ENCODE results near the gene NOD1. TPM values are rescaled to one million over a fixed set of nuclear protein-coding genes. Genes with fewer than 3 reads are reported as not detected.
"Not testable (repeated sequence)": the region's sequence is repeated elsewhere in the genome, so short reads cannot be mapped to it uniquely, and the experiment has no call there.

Gene NOD1
- polyA plus RNA-seq, 6 donors from 2014 or later = 7.0 to 16.8 (median 8.6) TPM

GRCh38 chr7:30493228-30493627 lies 14.6 kb upstream of the NOD1 start:
- Mint-ChIP-seq H3K36me3 (peaks cover 15 to 20% of the 10 kb centered on the region in 2 donors), H3K4me1 (no peaks in the 10 kb centered on the region), H3K27ac (no peak overlapping the region), H3K4me3 (no peak overlapping the region), H3K27me3 (peaks cover 0 to 4% (median 0%) of the 10 kb centered on the region in 3 donors), H3K9me3 (peaks cover 7 to 18% (median 11%) of the 10 kb centered on the region in 7 donors)
- ATAC-seq (ENCODE audit: low read depth in 2 of 2) (no peak), DNase-seq (no peak)

GRCh38 chr7:30491417-30491816 lies 12.8 kb upstream of the NOD1 start:
- H3K36me3 Mint-ChIP-seq = peaks cover 7 to 13% of the 10 kb centered on the region in 2 donors
- peaks cover 0 to 4% (median 0%) of the 10 kb centered on the region in 3 donors for H3K27me3 Mint-ChIP-seq

GRCh38 chr7:30487371-30487770 lies 8.8 kb upstream of the NOD1 start:
- no peak for ATAC-seq (ENCODE audit: low read depth in 2 of 2)
- peaks cover 3 to 14% (median 7%) of the 10 kb centered on the region in 7 donors for H3K9me3 Mint-ChIP-seq
- H3K27me3 Mint-ChIP-seq = peaks cover 0 to 4% (median 0%) of the 10 kb centered on the region in 3 donors
- no peak for DNase-seq
- no peaks in the 10 kb centered on the region for H3K4me1 Mint-ChIP-seq
- peaks cover 5 to 8% of the 10 kb centered on the region in 2 donors for H3K36me3 Mint-ChIP-seq
- H3K4me3 Mint-ChIP-seq = no peak overlapping the region
- peak overlapping the region in 1 of 6 donors; percentile 23 for H3K27ac Mint-ChIP-seq

More at GRCh38 chr7:30491417-30491816, 12.8 kb upstream of the NOD1 start:
- no peak for DNase-seq
- Mint-ChIP-seq H3K27ac (peak overlapping the region in 1 of 6 donors; percentile 65), H3K4me3 (no peak overlapping the region), H3K9me3 (peaks cover 7 to 18% (median 11%) of the 10 kb centered on the region in 7 donors), H3K4me1 (no peaks in the 10 kb centered on the region)
- no peak for ATAC-seq (ENCODE audit: low read depth in 2 of 2)

- H3K4me1 Mint-ChIP-seq = no peaks in the 10 kb centered on the region
- H3K9me3 Mint-ChIP-seq = no peaks in the 10 kb centered on the region
- H3K4me3 Mint-ChIP-seq = no peak overlapping the region
- ATAC-seq (ENCODE audit: low read depth in 2 of 2) = no peak
- no peak for DNase-seq
- H3K27ac Mint-ChIP-seq = no peak overlapping the region
- no peaks in the 10 kb centered on the region for H3K36me3 Mint-ChIP-seq
- no peaks in the 10 kb centered on the region for H3K27me3 Mint-ChIP-seq
Observed at GRCh38 chr7:30485667-30486066, 7.1 kb upstream of the NOD1 start.

GRCh38 chr7:30481416-30481815 lies 2.8 kb upstream of the NOD1 start:
- not testable (repeated sequence) for DNase-seq; H3K27ac Mint-ChIP-seq; H3K9me3 Mint-ChIP-seq; H3K36me3 Mint-ChIP-seq; H3K27me3 Mint-ChIP-seq; ATAC-seq (ENCODE audit: low read depth in 2 of 2); H3K4me3 Mint-ChIP-seq
- peaks cover 13 to 33% (median 18%) of the 10 kb centered on the region in 3 donors for H3K4me1 Mint-ChIP-seq

- peaks cover 0 to 5% of the 10 kb centered on the region in 2 donors for H3K36me3 Mint-ChIP-seq
- peak overlapping the region in 7 of 8 donors; percentile 93 to 98 (median 97) for H3K4me3 Mint-ChIP-seq
- peak overlapping the region in 5 of 6 donors; percentile 82 to 96 (median 91) for H3K27ac Mint-ChIP-seq
- no peaks in the 10 kb centered on the region for H3K27me3 Mint-ChIP-seq
- no peaks in the 10 kb centered on the region for H3K9me3 Mint-ChIP-seq
- peak; percentile 37 for DNase-seq
- ATAC-seq (ENCODE audit: low read depth in 2 of 2) = peak; percentile 60 to 65
- peaks cover 31 to 53% (median 36%) of the 10 kb centered on the region in 3 donors for H3K4me1 Mint-ChIP-seq
Observed at GRCh38 chr7:30479202-30480120, 877 bp upstream of the NOD1 start.

- ATAC-seq (ENCODE audit: low read depth in 2 of 2) (no peak), DNase-seq (no peak)
- Mint-ChIP-seq H3K4me1 (peaks cover 57 to 81% (median 57%) of the 10 kb centered on the region in 3 donors), H3K9me3 (peaks cover 0 to 3% (median 0%) of the 10 kb centered on the region in 7 donors), H3K4me3 (peak overlapping the region in 7 of 8 donors; percentile 46 to 98 (median 93)), H3K36me3 (peaks cover 0 to 8% of the 10 kb centered on the region in 2 donors), H3K27ac (peak overlapping the region in 1 of 6 donors; percentile 40), H3K27me3 (no peaks in the 10 kb centered on the region)
Observed at GRCh38 chr7:30476459-30477145, 2.0 kb downstream of the NOD1 start.

- peaks cover 0 to 3% (median 0%) of the 10 kb centered on the region in 7 donors for H3K9me3 Mint-ChIP-seq
- ATAC-seq (ENCODE audit: low read depth in 2 of 2) (no peak), DNase-seq (no peak)
- no peaks in the 10 kb centered on the region for H3K27me3 Mint-ChIP-seq
- H3K27ac Mint-ChIP-seq = peak overlapping the region in 2 of 6 donors; percentile 9 to 36
- H3K36me3 Mint-ChIP-seq = peaks cover 0 to 8% of the 10 kb centered on the region in 2 donors
- H3K4me1 Mint-ChIP-seq = peaks cover 66 to 92% (median 67%) of the 10 kb centered on the region in 3 donors
- H3K4me3 Mint-ChIP-seq = peak overlapping the region in 6 of 8 donors; percentile 46 to 96 (median 52)
Observed at GRCh38 chr7:30475580-30475979, 3.0 kb downstream of the NOD1 start.

- Mint-ChIP-seq H3K36me3 (peaks cover 0 to 8% of the 10 kb centered on the region in 2 donors), H3K4me3 (peak overlapping the region in 3 of 8 donors; percentile 12 to 34 (median 25)), H3K27ac (peak overlapping the region in 1 of 6 donors; percentile 65), H3K9me3 (peaks cover 0 to 3% (median 0%) of the 10 kb centered on the region in 7 donors), H3K4me1 (peaks cover 65 to 92% (median 73%) of the 10 kb centered on the region in 3 donors), H3K27me3 (no peaks in the 10 kb centered on the region)
- no peak for DNase-seq
- no peak for ATAC-seq (ENCODE audit: low read depth in 2 of 2)
Observed at GRCh38 chr7:30474893-30475292, 3.7 kb downstream of the NOD1 start.

GRCh38 chr7:30474485-30474884 lies 4.1 kb downstream of the NOD1 start:
- Mint-ChIP-seq H3K27ac (peak overlapping the region in 3 of 6 donors; percentile 55 to 75 (median 63)), H3K9me3 (peaks cover 0 to 3% (median 0%) of the 10 kb centered on the region in 7 donors), H3K27me3 (no peaks in the 10 kb centered on the region), H3K4me1 (peaks cover 61 to 91% (median 77%) of the 10 kb centered on the region in 3 donors), H3K36me3 (peaks cover 0 to 8% of the 10 kb centered on the region in 2 donors), H3K4me3 (peak overlapping the region in 3 of 8 donors; percentile 12 to 34 (median 25))
- no peak for DNase-seq
- no peak for ATAC-seq (ENCODE audit: low read depth in 2 of 2)

- Mint-ChIP-seq H3K36me3 (peaks cover 0 to 8% of the 10 kb centered on the region in 2 donors), H3K4me1 (peaks cover 64 to 92% (median 82%) of the 10 kb centered on the region in 3 donors), H3K27me3 (no peaks in the 10 kb centered on the region), H3K9me3 (peaks cover 0 to 3% (median 0%) of the 10 kb centered on the region in 7 donors), H3K4me3 (peak overlapping the region in 2 of 8 donors; percentile 34 to 80), H3K27ac (peak overlapping the region in 4 of 6 donors; percentile 63 to 86 (median 78))
- ATAC-seq (ENCODE audit: low read depth in 2 of 2) = no peak
- no peak for DNase-seq
Observed at GRCh38 chr7:30473903-30474302, 4.7 kb downstream of the NOD1 start.

- DNase-seq (no peak), ATAC-seq (ENCODE audit: low read depth in 2 of 2) (no peak)
- Mint-ChIP-seq H3K9me3 (peaks cover 0 to 3% (median 0%) of the 10 kb centered on the region in 7 donors), H3K4me1 (peaks cover 68 to 98% (median 86%) of the 10 kb centered on the region in 3 donors), H3K27ac (peak overlapping the region in 3 of 6 donors; percentile 1 to 86 (median 82)), H3K4me3 (peak overlapping the region in 2 of 8 donors; percentile 44 to 80), H3K27me3 (no peaks in the 10 kb centered on the region), H3K36me3 (peaks cover 0 to 8% of the 10 kb centered on the region in 2 donors)
Observed at GRCh38 chr7:30472784-30473775, 5.5 kb downstream of the NOD1 start.

Data from naive B cell (primary cell).